Body of pancreas (tissue), 4 donors: Measurements from ENCODE around the gene NEDD4. TPM values are rescaled to one million over a fixed set of nuclear protein-coding genes. Genes with fewer than 3 reads are reported as not detected.

Source experiments
- ATAC-seq: fragments of 150-250 bp; one replicate; pipeline ENCODE4 v1.9.1; 2016
- DNase-seq, 4 donors: peaks; one replicate each; pipeline ENCODE4 v3.0.0-alpha.2; 2019
- H3K27ac ChIP-seq, 4 donors: fragments of 200-600 bp; sonication (generic); 1 replicate in 3 of 4; 2 replicates in 1 of 4; pipeline versions ENCODE4 v1.5.1 to v1.6.1; 2016 to 2019; ENCODE audit warnings: mild to moderate bottlenecking in 1 of 4, mixed read lengths in 1 of 4, moderate library complexity in 1 of 4
- H3K27me3 ChIP-seq, 2 donors: fragments of 200-600 bp; sonication (generic); one replicate each; pipeline ENCODE4 v1.6.0; 2016; ENCODE audit warnings: mild to moderate bottlenecking in 1 of 2
- H3K36me3 ChIP-seq, 2 donors: fragments of 200-600 bp; sonication (generic); replicated peaks in 1 of 2; 2 replicates each; pipeline ENCODE4 v1.5.1; 2016; ENCODE audit warnings: low read depth in 2 of 2; ENCODE audit not compliant: insufficient read depth in 1 of 2
- H3K4me1 ChIP-seq: fragments of 200-600 bp; sonication (generic); one replicate; pipeline ENCODE4 v1.6.0; 2016
- H3K4me3 ChIP-seq, 2 donors: fragments of 200-600 bp; sonication (generic); 1 replicate in 1 of 2; 2 replicates in 1 of 2; pipeline ENCODE4 v1.5.1; 2016 to 2019
- H3K9me3 ChIP-seq, 3 donors: fragments of 200-600 bp; sonication (generic); 1 replicate in 2 of 3; 2 replicates in 1 of 3; pipeline ENCODE4 v1.5.1; 2016
- CTCF ChIP-seq, 7 experiments: fragments of 450-650 bp in 4 of 7; fragments of 200-600 bp in 3 of 7; sonication (generic) in 3 of 7; IDR thresholded peaks; one replicate each; pipeline ENCODE4 v1.5.1; 2016 to 2019; ENCODE audit warnings: antibody characterized with exemption in 7 of 7
- POLR2A ChIP-seq, 3 donors: fragments of 450-650 bp; IDR thresholded peaks; one replicate each; pipeline ENCODE4 v1.6.1; 2016; ENCODE audit warnings: antibody characterized with exemption in 3 of 3, mild to moderate bottlenecking in 2 of 3
- WGBS, 2 donors: methylation state at CpG; one replicate each; pipeline ENCODE4 v1.1.5; 2017; 5-methylcytosine and 5-hydroxymethylcytosine counted together
- intact Hi-C: fragments of 100-400 bp; cut with DNase I; formaldehyde crosslinking; loops from one replicate; pipeline ENCODE4 v1.15.1; 2023
- total RNA-seq, 2 donors: library from RNA; depleted of rRNA; stranded (reverse); fragments of >200 nt; gene quantifications; one replicate each; pipeline ENCODE4 v1.1.0, GENCODE V29; 2016

The NEDD4 gene
- total RNA-seq, 2 donors from 2014 or later, result 3.0 to 8.0 TPM

DNA sequence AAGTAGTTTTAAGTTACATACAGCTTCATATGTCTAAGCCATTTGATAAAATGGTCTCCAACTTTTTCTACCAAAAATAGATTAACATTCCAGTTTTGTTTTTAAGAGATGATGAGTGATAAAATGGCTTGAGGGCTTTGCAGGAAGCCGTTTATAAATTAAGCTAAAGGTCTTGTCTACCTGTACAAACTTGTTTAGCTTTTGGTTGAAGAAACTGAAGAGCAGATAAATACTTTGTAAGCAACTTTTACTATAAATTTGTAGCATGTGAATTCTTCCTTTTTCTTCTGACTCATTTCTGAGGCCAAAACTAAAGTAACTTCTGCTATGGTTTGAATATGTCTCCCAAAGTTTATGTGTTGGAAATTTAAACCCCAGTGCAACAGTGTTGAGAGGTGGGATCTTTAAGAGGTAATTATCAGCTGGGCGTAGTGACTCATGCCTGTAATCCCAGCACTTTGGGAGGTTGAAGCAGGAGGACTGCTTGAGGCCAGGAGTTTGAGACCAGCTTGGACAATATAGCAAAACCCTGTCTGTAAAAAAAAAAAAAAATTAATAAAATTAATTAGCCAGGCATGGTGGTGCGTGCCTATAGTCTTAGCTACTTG, 8.2 kb upstream of the NEDD4 start:
- no peak for ATAC-seq

GRCh38 chr15:55999658-56000057, 6.2 kb upstream of the NEDD4 start:
- Histone ChIP-seq H3K36me3 (no peaks in the 10 kb centered on the region), H3K4me1 (peaks cover 1% of the 10 kb centered on the region), H3K27ac (no peak overlapping the region), H3K4me3 (no peak overlapping the region), H3K27me3 (no peaks in the 10 kb centered on the region), H3K9me3 (no peaks in the 10 kb centered on the region)
- WGBS, 2 donors, result 88 to 89% methylated on average over 1 of the region's 1 CpG
- DNase-seq (no peak), ATAC-seq (no peak)
- TF ChIP-seq POLR2A (IDR thresholded peaks at IDR 0.05) (no peak), CTCF (IDR thresholded peaks at IDR 0.05) (no peak)
- intact Hi-C loops, result no loop called here

More for the DNA sequence above, 8.2 kb upstream of the NEDD4 start:
- Histone ChIP-seq H3K27ac (no peak overlapping the region), H3K4me1 (no peaks in the 10 kb centered on the region), H3K4me3 (no peak overlapping the region), H3K9me3 (no peaks in the 10 kb centered on the region), H3K36me3 (no peaks in the 10 kb centered on the region), H3K27me3 (no peaks in the 10 kb centered on the region)
- WGBS, 2 donors, result 78 to 79% methylated on average over 3 of the region's 3 CpGs
- TF ChIP-seq POLR2A (IDR thresholded peaks at IDR 0.05) (no peak), CTCF (IDR thresholded peaks at IDR 0.05) (no peak)
- intact Hi-C loops, result no loop called here
- DNase-seq, result no peak

- 73 to 83% methylated on average over 1 of the region's 1 CpG for WGBS, 2 donors
- Histone ChIP-seq H3K9me3 (no peaks in the 10 kb centered on the region), H3K4me3 (no peak overlapping the region), H3K27me3 (no peaks in the 10 kb centered on the region), H3K36me3 (no peaks in the 10 kb centered on the region), H3K27ac (no peak overlapping the region), H3K4me1 (peaks cover 7% of the 10 kb centered on the region)
- DNase-seq (no peak), ATAC-seq (no peak)
- TF ChIP-seq CTCF (IDR thresholded peaks at IDR 0.05), result no peak
- TF ChIP-seq POLR2A (IDR thresholded peaks at IDR 0.05), result no peak
- intact Hi-C loops, result no loop called here
These were observed 5.1 kb upstream of the NEDD4 start for GRCh38 chr15:55998478-55998877.

DNA sequence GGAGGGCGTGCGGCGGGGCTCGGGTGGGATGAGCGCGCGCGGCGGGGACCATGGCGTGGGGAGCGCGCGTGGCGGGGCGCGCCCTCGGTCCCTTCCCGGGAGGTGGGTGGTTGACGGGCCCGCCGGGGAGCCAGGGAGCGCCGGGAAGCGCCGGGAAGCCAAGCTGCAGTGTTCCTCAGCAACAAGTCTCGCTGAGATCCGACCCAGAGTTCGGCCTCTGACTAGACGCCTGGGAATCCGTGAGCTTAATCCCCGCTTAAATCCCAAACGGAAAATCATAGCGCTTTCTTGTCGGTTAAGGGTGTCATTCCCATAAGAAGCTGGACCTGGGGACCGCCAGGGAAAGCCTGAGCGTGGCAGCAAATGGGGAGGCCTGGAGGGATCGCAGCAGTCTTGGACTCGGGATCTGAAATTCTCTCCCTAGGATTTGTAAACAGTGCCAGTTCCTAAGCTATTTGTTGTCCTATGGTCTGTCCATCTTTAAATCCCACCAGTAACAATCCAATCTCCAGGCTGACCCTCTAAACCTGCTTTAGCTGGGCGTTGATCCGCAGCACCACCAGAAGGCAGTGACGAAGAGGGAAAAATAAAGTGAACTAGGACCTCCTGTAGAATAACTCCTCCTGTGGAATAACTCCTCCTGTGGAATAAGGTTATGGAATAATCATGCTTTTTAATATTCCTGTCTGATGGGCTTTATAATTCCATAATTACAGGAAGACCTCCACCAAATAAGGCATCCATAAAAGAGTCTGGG, 570 bp upstream of the NEDD4 start:
- Histone ChIP-seq H3K4me1 (peaks cover 18% of the 10 kb centered on the region), H3K27me3 (no peaks in the 10 kb centered on the region), H3K36me3 (no peaks in the 10 kb centered on the region), H3K9me3 (no peaks in the 10 kb centered on the region), H3K4me3 (peak overlapping the region; percentile 5 to 99), H3K27ac (peak overlapping the region; percentile 81 to 89 (median 82))
- DNase-seq, result no peak
- no peak for TF ChIP-seq POLR2A (IDR thresholded peaks at IDR 0.05)
- TF ChIP-seq CTCF (IDR thresholded peaks at IDR 0.05), result no peak
- intact Hi-C loops, result no loop called here
- WGBS, 2 donors, result 1% methylated on average over 12 to 24 of the region's 41 CpGs
- peak; percentile 17 for ATAC-seq

DNA sequence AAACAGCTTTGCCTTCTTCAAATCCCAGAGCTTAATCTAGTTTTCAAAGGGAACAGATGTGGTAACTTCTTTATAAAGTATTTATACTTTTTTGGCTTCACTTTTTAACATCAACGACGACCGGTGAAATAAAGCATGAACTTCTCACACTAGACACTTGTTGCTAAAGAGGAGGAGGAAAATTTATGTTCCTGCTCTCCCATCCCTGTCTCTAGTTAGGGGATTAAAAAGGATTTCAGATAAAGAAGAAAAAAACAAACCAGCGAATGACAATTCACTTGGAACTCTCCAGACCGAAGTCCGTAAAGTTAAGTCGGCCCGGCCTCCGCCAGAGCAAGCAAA, 672 bp downstream of the NEDD4 start:
- DNase-seq (no peak), ATAC-seq (no peak)
- intact Hi-C loops, result no loop called here
- H3K4me3 ChIP-seq, result peak overlapping the region; percentile 73 to 99
- TF ChIP-seq POLR2A (IDR thresholded peaks at IDR 0.05) (no peak), CTCF (IDR thresholded peaks at IDR 0.05) (no peak)
- WGBS, 2 donors, result 1% methylated on average over 9 of the region's 9 CpGs
- no peaks in the 10 kb centered on the region for H3K36me3 ChIP-seq
- H3K4me1 ChIP-seq, result peaks cover 18% of the 10 kb centered on the region
- H3K27me3 ChIP-seq, result no peaks in the 10 kb centered on the region
- H3K27ac ChIP-seq, result peak overlapping the region; percentile 81 to 89 (median 82)
- no peaks in the 10 kb centered on the region for H3K9me3 ChIP-seq
